ENCODE measurements around the gene IFT20.

GRCh38 chr17:28347261-28347891 is 12.1 kb upstream of the IFT20 start:
- no peak for TF ChIP-seq POLR2A (IDR thresholded peaks at IDR 0.05)
- no peak for TF ChIP-seq CTCF (IDR thresholded peaks at IDR 0.05)
